ENCODE data around the gene ROR2.

DNA sequence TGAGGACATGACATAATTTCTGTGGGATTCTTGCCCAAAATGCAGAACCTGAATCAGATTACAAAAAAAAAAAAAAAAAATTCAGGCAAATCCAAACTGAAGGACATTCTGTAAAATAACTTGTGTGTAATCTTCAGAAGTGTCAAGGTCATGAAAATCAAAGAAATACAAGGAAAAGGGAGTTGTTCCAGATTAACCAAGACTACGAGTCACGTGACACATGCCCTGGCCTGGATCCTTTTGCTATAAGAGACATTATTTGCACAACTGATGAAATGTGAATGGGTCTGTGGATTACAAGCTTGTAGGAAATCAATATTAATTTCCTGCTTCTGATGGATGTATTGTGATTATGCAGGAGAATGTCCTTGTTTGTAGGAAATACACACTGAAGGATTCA lies 309.6 kb downstream of the ROR2 start:
- no peak for TF ChIP-seq TAF1 (IDR thresholded peaks at IDR 0.05; ENCODE audit: low read depth, low read length)
- TF ChIP-seq POLR2A (IDR thresholded peaks at IDR 0.05; ENCODE audit: low read depth, low read length): no peak
- TF ChIP-seq POLR2AphosphoS5 (IDR thresholded peaks at IDR 0.05; ENCODE audit: low read depth, low read length): no peak
- TF ChIP-seq SPI1 (IDR thresholded peaks at IDR 0.05; ENCODE audit: low read depth, low read length): no peak
